T-helper 17 cell (primary cell): ENCODE results near the gene DST. TPM values are rescaled to one million over a fixed set of nuclear protein-coding genes. Genes with fewer than 3 reads are reported as not detected.

Source experiments
- ATAC-seq: fragments of 150-1000 bp; cut with Tn5 transposase; 2 replicates; pipeline ENCODE4 v1.10.0; 2021; ENCODE audit warnings: mild to moderate bottlenecking, moderate library complexity
- DNase-seq, 3 donors: peaks; one replicate each; pipeline versions ENCODE4 v3.0.0 to v3.0.0-alpha.2; 2020 to 2021
- H3K9me3 ChIP-seq: one replicate; pipeline ENCODE4 v1.7.0; 2013; ENCODE audit warnings: low read length, mild to moderate bottlenecking; ENCODE audit not compliant: control insufficient read depth, poor library complexity, severe bottlenecking
- H3K27ac Mint-ChIP-seq: one replicate; pipeline ENCODE4 v1.8.0; 2022; ENCODE audit warnings: mild to moderate bottlenecking, moderate library complexity, mixed read lengths
- H3K27me3 Mint-ChIP-seq: one replicate; pipeline ENCODE4 v1.8.0; 2022; ENCODE audit warnings: mixed read lengths
- H3K36me3 Mint-ChIP-seq: one replicate; pipeline ENCODE4 v1.8.0; 2022; ENCODE audit warnings: low read depth, mixed read lengths
- H3K4me1 Mint-ChIP-seq: one replicate; pipeline ENCODE4 v1.8.0; 2022; ENCODE audit warnings: mild to moderate bottlenecking, mixed read lengths
- H3K4me3 Mint-ChIP-seq: one replicate; pipeline ENCODE4 v1.8.0; 2022; ENCODE audit warnings: mild to moderate bottlenecking, moderate library complexity, mixed read lengths
- total RNA-seq, 4 donors: library from RNA in 2 of 4; stranded (reverse) in 2 of 4; gene quantifications; one replicate each; pipeline ENCODE4 v1.2.3 and lab custom pipeline; 2022 to 2026

DST gene
- total RNA-seq, 2 donors from 2014 or later, result 12.6 to 29.6 TPM

- H3K4me1 Mint-ChIP-seq, result peaks cover 4% of the 10 kb centered on the region
- ATAC-seq (no peak), DNase-seq (no peak)
- H3K27ac Mint-ChIP-seq, result no peak overlapping the region
- no peaks in the 10 kb centered on the region for H3K36me3 Mint-ChIP-seq
- H3K27me3 Mint-ChIP-seq, result peaks cover 11% of the 10 kb centered on the region
- no peaks in the 10 kb centered on the region for H3K9me3 ChIP-seq
- H3K4me3 Mint-ChIP-seq, result no peak overlapping the region
Observed at GRCh38 chr6:56637640-56638039, 5.0 kb downstream of the DST start.

DNA sequence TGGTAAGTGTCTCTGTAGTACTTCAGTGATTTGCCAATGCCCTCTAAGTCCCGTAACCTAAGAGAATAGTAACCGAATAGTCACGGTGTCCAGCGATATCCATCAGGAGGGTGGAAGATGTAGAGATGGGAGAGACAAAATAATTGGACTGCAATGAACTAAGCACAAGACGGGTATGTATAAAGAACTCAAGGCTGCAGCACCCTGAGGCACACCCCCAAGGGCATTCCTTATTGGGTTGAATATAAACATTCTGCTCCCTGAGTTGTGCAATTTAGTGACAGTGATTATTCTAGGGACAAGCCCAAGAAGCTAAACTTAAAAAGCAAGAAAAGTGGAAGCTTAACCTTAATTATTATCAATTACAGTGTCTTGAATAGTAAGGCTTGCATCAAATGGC is 14.6 kb downstream of the DST start:
- Mint-ChIP-seq H3K27me3 (peaks cover 5% of the 10 kb centered on the region), H3K4me3 (no peak overlapping the region), H3K27ac (no peak overlapping the region), H3K36me3 (peaks cover 2% of the 10 kb centered on the region), H3K4me1 (no peaks in the 10 kb centered on the region)
- H3K9me3 ChIP-seq, result no peaks in the 10 kb centered on the region
- DNase-seq (no peak), ATAC-seq (no peak)

- no peaks in the 10 kb centered on the region for H3K4me1 Mint-ChIP-seq
- ATAC-seq (no peak), DNase-seq (no peak)
- H3K4me3 Mint-ChIP-seq, result no peak overlapping the region
- peaks cover 5% of the 10 kb centered on the region for H3K27me3 Mint-ChIP-seq
- H3K9me3 ChIP-seq, result no peaks in the 10 kb centered on the region
- no peaks in the 10 kb centered on the region for H3K36me3 Mint-ChIP-seq
- no peak overlapping the region for H3K27ac Mint-ChIP-seq
Observed at GRCh38 chr6:56625356-56625755, 17.3 kb downstream of the DST start.

- Mint-ChIP-seq H3K4me3 (no peak overlapping the region), H3K27me3 (peaks cover 5% of the 10 kb centered on the region), H3K4me1 (no peaks in the 10 kb centered on the region), H3K27ac (no peak overlapping the region), H3K36me3 (no peaks in the 10 kb centered on the region)
- no peaks in the 10 kb centered on the region for H3K9me3 ChIP-seq
- ATAC-seq (no peak), DNase-seq (no peak)
Observed at GRCh38 chr6:56624728-56625069, 18.0 kb downstream of the DST start.

DNA sequence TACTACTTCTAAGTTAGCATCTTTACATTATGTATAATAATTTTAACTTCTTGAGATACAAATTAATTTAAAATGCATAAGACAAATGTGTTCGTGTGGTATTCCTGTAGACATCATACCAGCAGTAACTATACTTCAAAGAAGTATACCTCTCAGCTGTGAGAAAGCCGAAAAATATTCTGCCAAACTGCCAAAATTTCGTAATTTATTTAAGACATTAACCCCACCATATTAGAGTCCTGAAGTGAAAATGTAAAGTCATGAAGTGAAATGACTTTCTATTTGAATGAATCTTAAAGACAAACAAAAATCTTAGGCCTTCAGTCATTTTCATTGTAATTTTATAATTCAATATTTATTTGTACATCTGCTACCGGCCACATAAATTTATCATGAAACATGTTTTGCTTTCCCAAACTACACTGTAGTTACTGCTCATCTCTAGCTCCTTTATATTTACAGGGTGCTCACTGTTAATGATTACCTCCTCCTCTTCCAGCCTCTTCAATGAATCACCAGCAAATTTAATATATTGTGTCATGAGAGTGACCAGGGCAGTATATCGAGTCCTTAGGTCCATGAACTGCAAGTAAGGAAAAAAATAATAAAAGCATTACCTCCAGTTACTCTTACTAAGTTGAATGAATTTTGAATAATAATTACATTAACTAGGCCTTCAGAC is 18.5 kb downstream of the DST start:
- Mint-ChIP-seq H3K27ac (no peak overlapping the region), H3K36me3 (no peaks in the 10 kb centered on the region), H3K4me1 (no peaks in the 10 kb centered on the region), H3K4me3 (no peak overlapping the region), H3K27me3 (peaks cover 5% of the 10 kb centered on the region)
- DNase-seq, result no peak
- no peaks in the 10 kb centered on the region for H3K9me3 ChIP-seq
- no peak for ATAC-seq

- Mint-ChIP-seq H3K4me3 (no peak overlapping the region), H3K4me1 (no peaks in the 10 kb centered on the region), H3K27me3 (no peaks in the 10 kb centered on the region), H3K27ac (no peak overlapping the region), H3K36me3 (no peaks in the 10 kb centered on the region)
- no peak for ATAC-seq
- no peak for DNase-seq
- no peaks in the 10 kb centered on the region for H3K9me3 ChIP-seq
Observed at GRCh38 chr6:56620229-56620868, 22.3 kb downstream of the DST start.

GRCh38 chr6:56618050-56618449 is 24.6 kb downstream of the DST start:
- DNase-seq, result no peak
- Mint-ChIP-seq H3K27ac (no peak overlapping the region), H3K4me1 (no peaks in the 10 kb centered on the region), H3K4me3 (no peak overlapping the region), H3K27me3 (peaks cover 12% of the 10 kb centered on the region), H3K36me3 (no peaks in the 10 kb centered on the region)
- H3K9me3 ChIP-seq, result no peaks in the 10 kb centered on the region
- ATAC-seq, result no peak

GRCh38 chr6:56616967-56617366 is 25.7 kb downstream of the DST start:
- no peaks in the 10 kb centered on the region for H3K4me1 Mint-ChIP-seq
- H3K9me3 ChIP-seq, result no peaks in the 10 kb centered on the region
- ATAC-seq (no peak), DNase-seq (no peak)
- H3K4me3 Mint-ChIP-seq, result no peak overlapping the region
- H3K27me3 Mint-ChIP-seq, result peaks cover 13% of the 10 kb centered on the region
- no peaks in the 10 kb centered on the region for H3K36me3 Mint-ChIP-seq
- H3K27ac Mint-ChIP-seq, result no peak overlapping the region

- Mint-ChIP-seq H3K4me1 (no peaks in the 10 kb centered on the region), H3K36me3 (no peaks in the 10 kb centered on the region), H3K4me3 (no peak overlapping the region), H3K27ac (no peak overlapping the region), H3K27me3 (peaks cover 17% of the 10 kb centered on the region)
- no peak for DNase-seq
- ATAC-seq, result no peak
- H3K9me3 ChIP-seq, result no peaks in the 10 kb centered on the region
Observed at GRCh38 chr6:56613247-56613851, 29.3 kb downstream of the DST start.

DNA sequence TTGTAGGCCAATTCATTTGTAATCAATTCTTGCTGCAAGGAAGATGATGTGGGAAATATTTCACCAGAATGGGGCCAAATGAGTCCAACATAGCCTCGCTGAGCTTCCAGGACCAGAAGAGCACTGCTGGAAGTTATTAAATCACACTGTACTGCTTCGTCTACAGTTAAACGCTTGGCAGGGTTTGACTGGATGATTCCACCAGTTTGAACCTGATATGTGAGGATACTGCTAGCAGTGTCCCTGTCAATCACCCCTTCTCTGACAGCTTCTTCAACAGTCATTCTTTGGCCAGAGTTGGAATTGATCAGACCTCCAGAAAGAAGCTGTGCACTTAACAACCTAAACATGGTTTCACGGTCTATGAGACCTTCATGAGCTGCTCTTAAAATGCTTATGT is 34.4 kb downstream of the DST start:
- ATAC-seq (no peak), DNase-seq (no peak)
- H3K4me3 Mint-ChIP-seq, result no peak overlapping the region
- H3K9me3 ChIP-seq, result no peaks in the 10 kb centered on the region
- no peaks in the 10 kb centered on the region for H3K4me1 Mint-ChIP-seq
- peaks cover 18% of the 10 kb centered on the region for H3K27me3 Mint-ChIP-seq
- H3K27ac Mint-ChIP-seq, result no peak overlapping the region
- no peaks in the 10 kb centered on the region for H3K36me3 Mint-ChIP-seq

DNA sequence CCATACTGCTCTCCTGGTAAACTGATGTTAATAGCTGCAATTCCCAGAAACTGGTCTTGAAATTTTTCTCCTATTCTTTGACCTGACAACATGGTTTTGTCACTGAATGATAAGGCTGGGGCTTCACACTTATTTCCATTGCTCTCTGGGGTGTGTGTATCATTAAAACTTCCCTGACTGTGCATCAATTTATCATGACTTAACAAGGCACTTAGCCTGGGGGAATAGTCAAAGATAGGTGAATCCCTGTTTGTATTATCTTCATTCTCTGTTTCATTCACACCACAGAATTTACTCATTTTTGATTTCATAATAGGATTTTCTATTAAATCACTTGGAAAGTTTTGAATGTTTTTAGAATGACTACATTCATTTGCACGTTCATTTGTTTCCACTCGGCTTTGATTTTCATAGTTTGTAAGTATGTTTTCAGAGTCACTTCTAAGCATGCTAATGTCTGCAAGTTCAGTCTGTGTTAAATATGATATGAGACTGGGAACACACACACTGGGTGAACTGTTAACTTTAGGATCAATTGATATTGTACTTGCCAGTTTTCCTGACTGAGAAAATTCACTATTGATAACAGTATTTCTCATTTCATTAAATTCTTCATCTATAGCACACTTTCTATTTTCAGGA is 35.5 kb downstream of the DST start:
- no peaks in the 10 kb centered on the region for H3K36me3 Mint-ChIP-seq

DNA sequence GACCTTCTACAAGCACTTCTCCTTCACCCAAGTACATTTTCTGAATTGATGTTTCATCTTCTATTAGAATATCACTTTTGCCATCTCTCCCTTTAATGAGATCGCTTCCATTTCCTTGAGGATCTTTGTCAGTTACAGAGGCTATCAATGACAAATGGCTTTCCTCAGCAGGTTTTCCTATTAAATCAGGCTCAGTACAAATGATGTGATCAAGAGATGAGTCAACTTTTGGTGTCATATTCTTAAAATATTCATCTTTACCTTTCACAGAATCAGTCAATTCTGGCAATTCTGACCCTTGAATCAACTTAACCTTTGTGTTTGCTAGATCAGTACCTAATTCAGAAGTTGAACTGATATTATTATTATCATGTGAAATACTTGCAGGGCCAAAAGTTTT is 37.3 kb downstream of the DST start:
- H3K27ac Mint-ChIP-seq, result no peak overlapping the region
- no peak for DNase-seq
- ATAC-seq, result no peak
- H3K4me3 Mint-ChIP-seq, result no peak overlapping the region
- no peaks in the 10 kb centered on the region for H3K9me3 ChIP-seq
- H3K36me3 Mint-ChIP-seq, result no peaks in the 10 kb centered on the region
- peaks cover 17% of the 10 kb centered on the region for H3K27me3 Mint-ChIP-seq
- no peaks in the 10 kb centered on the region for H3K4me1 Mint-ChIP-seq

More for the DNA sequence above, 35.5 kb downstream of the DST start:
- DNase-seq (no peak), ATAC-seq (no peak)
- peaks cover 16% of the 10 kb centered on the region for H3K27me3 Mint-ChIP-seq
- H3K4me1 Mint-ChIP-seq, result no peaks in the 10 kb centered on the region
- H3K9me3 ChIP-seq, result no peaks in the 10 kb centered on the region
- H3K4me3 Mint-ChIP-seq, result no peak overlapping the region
- H3K27ac Mint-ChIP-seq, result no peak overlapping the region

DNA sequence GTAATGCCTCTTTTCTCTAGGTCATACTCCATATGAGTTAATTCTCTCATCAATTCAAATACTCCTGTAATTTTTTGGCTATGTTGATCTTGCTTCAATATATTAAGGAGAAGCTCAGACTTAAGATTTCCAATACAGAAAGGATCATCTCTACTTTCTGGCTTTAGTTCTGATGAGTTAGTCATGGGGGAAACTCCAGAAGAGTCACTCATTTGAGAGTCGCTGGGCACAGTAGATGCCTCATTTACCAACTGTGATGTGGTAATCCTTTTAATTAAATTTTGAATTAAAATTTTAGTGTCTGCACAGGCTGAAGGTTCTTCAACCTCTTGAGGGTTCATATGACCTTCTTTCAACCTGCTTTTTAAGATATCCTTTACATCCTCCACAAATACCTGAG is 38.5 kb downstream of the DST start:
- Mint-ChIP-seq H3K27ac (no peak overlapping the region), H3K36me3 (no peaks in the 10 kb centered on the region), H3K27me3 (peaks cover 21% of the 10 kb centered on the region), H3K4me1 (no peaks in the 10 kb centered on the region), H3K4me3 (no peak overlapping the region)
- no peak for ATAC-seq
- no peak for DNase-seq
- no peaks in the 10 kb centered on the region for H3K9me3 ChIP-seq
